K562 (cell line): ENCODE measurements around the gene CD84. TPM values are rescaled to one million over a fixed set of nuclear protein-coding genes. Genes with fewer than 3 reads are reported as not detected.

Experiments used
- ATF7 ChIP-seq: fragments of 450-650 bp; IDR thresholded peaks from 2 replicates; pipeline ENCODE4 v1.7.1; 2014; ENCODE audit warnings: mild to moderate bottlenecking, moderate library complexity
- FOXM1 ChIP-seq, 2 experiments: fragments of 450-650 bp in 1 of 2; sonication (generic) in 1 of 2; formaldehyde crosslinking in 1 of 2; IDR thresholded peaks; 2 replicates each; pipeline versions ENCODE4 v1.6.1 to v1.9.0; 2017 to 2022; ENCODE audit warnings: low read depth in 2 of 2, mild to moderate bottlenecking in 2 of 2, missing genetic modification reagents in 1 of 2, moderate library complexity in 1 of 2
- GTF2F1 ChIP-seq: IDR thresholded peaks from 2 replicates; pipeline ENCODE4 v1.6.1; 2011; ENCODE audit warnings: low read depth, low read length, improper control_type of control experiment
- HNRNPH1 ChIP-seq: fragments of 200-400 bp; formaldehyde crosslinking; optimal IDR thresholded peaks from 2 replicates; pipeline ENCODE3; 2017; ENCODE audit warnings: low read depth, mild to moderate bottlenecking, low read length, moderate library complexity
- KLF1 ChIP-seq: fragments of 450-650 bp; IDR thresholded peaks from 2 replicates; pipeline ENCODE4 v1.6.1; 2016; ENCODE audit warnings: missing genetic modification characterization, missing compliant biosample characterization
- MGA ChIP-seq: fragments of 450-650 bp; IDR thresholded peaks from 2 replicates; pipeline ENCODE4 v1.6.1; 2016; ENCODE audit warnings: mild to moderate bottlenecking, moderate library complexity
- NELFE ChIP-seq: IDR thresholded peaks from 2 replicates; pipeline ENCODE4 v1.6.1; 2011; ENCODE audit warnings: mild to moderate bottlenecking; ENCODE audit not compliant: insufficient read depth, insufficient read length
- PCBP2 ChIP-seq: fragments of 200-400 bp; formaldehyde crosslinking; IDR thresholded peaks from 2 replicates; pipeline ENCODE4 v1.6.1; 2018; ENCODE audit warnings: low read length, low read depth, mild to moderate bottlenecking, moderate library complexity; ENCODE audit not compliant: poor library complexity, severe bottlenecking
- POLR3G ChIP-seq: IDR thresholded peaks from 2 replicates; pipeline ENCODE4 v1.6.1; 2011; ENCODE audit not compliant: insufficient read length, insufficient replicate concordance; ENCODE audit errors: extremely low read depth
- TRIM25 ChIP-seq: fragments of 450-650 bp; IDR thresholded peaks from 2 replicates; pipeline ENCODE4 v1.7.0; 2016; ENCODE audit warnings: borderline replicate concordance
- ZFP1 ChIP-seq: fragments of 450-650 bp; formaldehyde crosslinking; IDR thresholded peaks from 2 replicates; pipeline ENCODE4 v1.4.0; 2020; ENCODE audit warnings: mild to moderate bottlenecking, mixed read lengths
- ZFP30 ChIP-seq: fragments of 250-450 bp; sonication (Bioruptor Pico); IDR thresholded peaks from 2 replicates; pipeline ENCODE4 v1.8.0; 2022; ENCODE audit warnings: moderate library complexity, mild to moderate bottlenecking, inconsistent platforms, borderline replicate concordance
- ZNF561 ChIP-seq: fragments of 450-650 bp; formaldehyde crosslinking; conservative IDR thresholded peaks from 2 replicates; pipeline ENCODE4 v1.4.0; 2020; ENCODE audit warnings: mild to moderate bottlenecking, moderate library complexity
- polyA plus RNA-seq, 8 experiments: library from polyadenylated mRNA; depleted of rRNA in 4 of 8; stranded (reverse) in 5 of 8; unstranded in 3 of 8; fragments of >200 nt; fragmentation: Nextera tagmentation in 2 of 8; fragmentation: Illumina TruSeq in 1 of 8; extraction: Ambion mirVana in 2 of 8; extraction: Trizol in 1 of 8; gene quantifications; 2 replicates each; pipeline versions ENCODE4 v1.2.1 to v1.2.3, GENCODE V29; 2011 to 2014; ENCODE audit warnings: inconsistent platforms in 1 of 8, missing spikeins in 1 of 8
- total RNA-seq, 7 experiments: library from RNA; depleted of rRNA in 6 of 7; stranded (reverse); fragments of >200 nt in 6 of 7; fragmentation: Illumina TruSeq in 2 of 7; extraction: Trizol in 2 of 7; gene quantifications; 2 replicates each; pipeline versions ENCODE4 v1.2.1 to v1.2.3, GENCODE V29; 2011 to 2021; ENCODE audit warnings: low replicate concordance in 1 of 7

Gene CD84
- total and polyA plus RNA-seq, 9 of the 15 experiments (the other 6 are each of a cell fraction or from before 2014, with no cell fraction given): 0.82 to 6.8 (median 2.0) TPM

- TF ChIP-seq TRIM25 (no peak), GTF2F1 (no peak), NELFE (no peak), ZFP1 (no peak), POLR3G (no peak), MGA (0 out of 2 replicates have a peak, but pooled peaks have one; percentile 5), HNRNPH1 (no peak), ZNF561 (CRISPR knock-in tag) (0 out of 2 replicates have a peak, but pooled peaks have one; percentile 53), PCBP2 (no peak), ZFP30 (CRISPR knock-in tag) (no peak), KLF1 (tag) (no peak), ATF7 (peak; percentile 59; the same call in 1 of the 2 replicates), FOXM1 (IDR thresholded peaks at IDR 0.05; ENCODE audit: low read depth) (no peak), FOXM1 (CRISPR knock-in tag; IDR thresholded peaks at IDR 0.05; ENCODE audit: low read depth) (no peak)
These were observed 28.7 kb downstream of the CD84 start (continued) for GRCh38 chr1:160550572-160551034.
